HUES64 (cell line): ENCODE results near the gene PADI4.
"Not testable (repeated sequence)": the region's sequence is repeated elsewhere in the genome, so short reads cannot be mapped to it uniquely, and the experiment has no call there.

Source experiments
- H3K27ac ChIP-seq: 2 replicates; pipeline ENCODE4 v1.7.0; 2013; ENCODE audit warnings: low read depth, low read length, inconsistent platforms
- H3K27me3 ChIP-seq: 2 replicates; pipeline ENCODE4 v1.6.1; 2013; ENCODE audit warnings: mild to moderate bottlenecking, low read length; ENCODE audit not compliant: insufficient read depth
- H3K36me3 ChIP-seq: 2 replicates; pipeline ENCODE4 v1.6.1; 2013; ENCODE audit warnings: mild to moderate bottlenecking, low read length; ENCODE audit not compliant: insufficient read depth
- H3K4me1 ChIP-seq: 2 replicates; pipeline ENCODE4 v1.6.1; 2013; ENCODE audit warnings: mild to moderate bottlenecking, low read length, moderate library complexity; ENCODE audit not compliant: insufficient read depth
- H3K4me3 ChIP-seq: 2 replicates; pipeline ENCODE4 v1.5.1; 2013; ENCODE audit warnings: mild to moderate bottlenecking, low read length, moderate library complexity
- H3K9ac ChIP-seq: 2 replicates; pipeline ENCODE4 v1.6.1; 2013; ENCODE audit warnings: mild to moderate bottlenecking, low read depth, low read length
- H3K9me3 ChIP-seq: 2 replicates; pipeline ENCODE4 v1.6.1; 2013; ENCODE audit warnings: low read depth, low read length; ENCODE audit not compliant: insufficient read depth
- WGBS: fragments of 150-250, 120-280 bp; methylation state at CpG from one replicate; pipeline ENCODE4 v1.1.7; 2013; ENCODE audit warnings: missing lambda C conversion rate; 5-methylcytosine and 5-hydroxymethylcytosine counted together

PADI4 gene

GRCh38 chr1:17318262-17318661 is 10.3 kb downstream of the PADI4 start:
- H3K4me1 ChIP-seq, result peaks cover 9% of the 10 kb centered on the region
- no peak overlapping the region for H3K9ac ChIP-seq
- H3K27me3 ChIP-seq, result no peaks in the 10 kb centered on the region
- 88% methylated on average over 6 of the region's 6 CpGs for WGBS
- H3K9me3 ChIP-seq, result peaks cover 6% of the 10 kb centered on the region; the same call in 1 of the 2 replicates
- H3K4me3 ChIP-seq, result no peak overlapping the region
- no peaks in the 10 kb centered on the region for H3K36me3 ChIP-seq
- H3K27ac ChIP-seq, result no peak overlapping the region

GRCh38 chr1:17319561-17320350 is 11.8 kb downstream of the PADI4 start:
- 95% methylated on average over 11 of the region's 11 CpGs for WGBS
- Histone ChIP-seq H3K4me1 (peaks cover 9% of the 10 kb centered on the region), H3K36me3 (no peaks in the 10 kb centered on the region), H3K4me3 (no peak overlapping the region), H3K9ac (no peak overlapping the region), H3K27ac (no peak overlapping the region), H3K27me3 (no peaks in the 10 kb centered on the region), H3K9me3 (peaks cover 6% of the 10 kb centered on the region; the same call in 1 of the 2 replicates)

GRCh38 chr1:17321857-17322390 is 13.9 kb downstream of the PADI4 start:
- H3K27me3 ChIP-seq, H3K4me3 ChIP-seq, H3K9ac ChIP-seq, H3K9me3 ChIP-seq, H3K36me3 ChIP-seq, H3K27ac ChIP-seq, H3K4me1 ChIP-seq: not testable (repeated sequence)
- 85% methylated on average over 6 of the region's 6 CpGs for WGBS

- H3K9me3 ChIP-seq, result no peaks in the 10 kb centered on the region
- WGBS, result 73% methylated on average over 4 of the region's 5 CpGs
Observed at GRCh38 chr1:17328855-17329254, 20.9 kb downstream of the PADI4 start.

GRCh38 chr1:17329610-17330009 is 21.6 kb downstream of the PADI4 start:
- H3K27ac ChIP-seq, result no peak overlapping the region
- H3K4me3 ChIP-seq, result no peak overlapping the region
- no peaks in the 10 kb centered on the region for H3K9me3 ChIP-seq
- H3K27me3 ChIP-seq, result no peaks in the 10 kb centered on the region
- no peak overlapping the region for H3K9ac ChIP-seq
- no peaks in the 10 kb centered on the region for H3K4me1 ChIP-seq
- H3K36me3 ChIP-seq, result no peaks in the 10 kb centered on the region
- 96% methylated on average over 4 of the region's 4 CpGs for WGBS

More at GRCh38 chr1:17328855-17329254, 20.9 kb downstream of the PADI4 start:
- Histone ChIP-seq H3K36me3 (no peaks in the 10 kb centered on the region), H3K4me3 (no peak overlapping the region), H3K27ac (no peak overlapping the region), H3K9ac (no peak overlapping the region), H3K27me3 (no peaks in the 10 kb centered on the region), H3K4me1 (no peaks in the 10 kb centered on the region)

GRCh38 chr1:17330856-17331255 is 22.9 kb downstream of the PADI4 start:
- Histone ChIP-seq H3K4me3 (no peak overlapping the region), H3K4me1 (no peaks in the 10 kb centered on the region), H3K27me3 (no peaks in the 10 kb centered on the region), H3K9ac (no peak overlapping the region), H3K27ac (no peak overlapping the region), H3K9me3 (no peaks in the 10 kb centered on the region), H3K36me3 (no peaks in the 10 kb centered on the region)
- WGBS, result 80% methylated on average over 7 of the region's 7 CpGs

- Histone ChIP-seq H3K9ac (no peak overlapping the region), H3K9me3 (no peaks in the 10 kb centered on the region), H3K36me3 (no peaks in the 10 kb centered on the region), H3K4me3 (no peak overlapping the region), H3K27ac (no peak overlapping the region), H3K27me3 (no peaks in the 10 kb centered on the region), H3K4me1 (no peaks in the 10 kb centered on the region)
- WGBS, result 96% methylated on average over 8 of the region's 8 CpGs
Observed at GRCh38 chr1:17333081-17333480, 25.1 kb downstream of the PADI4 start.

GRCh38 chr1:17335821-17336710 is 28.1 kb downstream of the PADI4 start:
- 61% methylated on average over 16 of the region's 20 CpGs for WGBS
- Histone ChIP-seq H3K4me1 (no peaks in the 10 kb centered on the region), H3K4me3 (no peak overlapping the region), H3K9ac (no peak overlapping the region), H3K36me3 (no peaks in the 10 kb centered on the region), H3K9me3 (no peaks in the 10 kb centered on the region), H3K27ac (no peak overlapping the region), H3K27me3 (no peaks in the 10 kb centered on the region)

GRCh38 chr1:17338706-17339493 is 30.9 kb downstream of the PADI4 start:
- WGBS, result 90% methylated on average over 15 of the region's 15 CpGs
- Histone ChIP-seq H3K4me1 (no peaks in the 10 kb centered on the region), H3K9ac (no peak overlapping the region), H3K36me3 (no peaks in the 10 kb centered on the region), H3K27me3 (no peaks in the 10 kb centered on the region), H3K9me3 (no peaks in the 10 kb centered on the region), H3K4me3 (no peak overlapping the region), H3K27ac (no peak overlapping the region)

GRCh38 chr1:17339521-17339920 is 31.5 kb downstream of the PADI4 start:
- Histone ChIP-seq H3K9me3 (no peaks in the 10 kb centered on the region), H3K27me3 (no peaks in the 10 kb centered on the region), H3K36me3 (no peaks in the 10 kb centered on the region), H3K27ac (no peak overlapping the region), H3K4me1 (no peaks in the 10 kb centered on the region), H3K4me3 (no peak overlapping the region), H3K9ac (no peak overlapping the region)
- WGBS, result 88% methylated on average over 7 of the region's 7 CpGs
